ENCODE results near the gene NKG7. TPM values are rescaled to one million over a fixed set of nuclear protein-coding genes. Genes with fewer than 3 reads are reported as not detected.

Gene NKG7
- total RNA-seq, 1 donor from 2014 or later: not detected

- Mint-ChIP-seq H3K4me3 (ENCODE audit: unreplicated experiment) (no peak overlapping the region), H3K9me3 (ENCODE audit: unreplicated experiment) (no peaks in the 10 kb centered on the region), H3K27me3 (ENCODE audit: unreplicated experiment) (peaks cover 7% of the 10 kb centered on the region), H3K36me3 (ENCODE audit: low read depth, unreplicated experiment) (peaks cover under 1% of the 10 kb centered on the region), H3K4me1 (ENCODE audit: unreplicated experiment) (peaks cover 5% of the 10 kb centered on the region), H3K27ac (ENCODE audit: unreplicated experiment) (no peak overlapping the region)
- no peak for DNase-seq (ENCODE audit: low spot score)
- no peak for TF ChIP-seq CTCF (IDR thresholded peaks at IDR 0.05; ENCODE audit: unreplicated experiment)
Observed at GRCh38 chr19:51375504-51376221, 3.2 kb upstream of the NKG7 start.

- Mint-ChIP-seq H3K27ac (ENCODE audit: unreplicated experiment) (no peak overlapping the region), H3K4me1 (ENCODE audit: unreplicated experiment) (peaks cover 9% of the 10 kb centered on the region), H3K9me3 (ENCODE audit: unreplicated experiment) (no peaks in the 10 kb centered on the region), H3K36me3 (ENCODE audit: low read depth, unreplicated experiment) (peaks cover 6% of the 10 kb centered on the region), H3K4me3 (ENCODE audit: unreplicated experiment) (no peak overlapping the region), H3K27me3 (ENCODE audit: unreplicated experiment) (peaks cover 7% of the 10 kb centered on the region)
- TF ChIP-seq CTCF (IDR thresholded peaks at IDR 0.05; ENCODE audit: unreplicated experiment): no peak
- no peak for DNase-seq (ENCODE audit: low spot score)
Observed at GRCh38 chr19:51372021-51372648, 319 bp downstream of the NKG7 start.

GRCh38 chr19:51371186-51371690 is 1.2 kb downstream of the NKG7 start:
- TF ChIP-seq CTCF (IDR thresholded peaks at IDR 0.05; ENCODE audit: unreplicated experiment): no peak
- H3K36me3 Mint-ChIP-seq (ENCODE audit: low read depth, unreplicated experiment): peaks cover 6% of the 10 kb centered on the region
- H3K4me3 Mint-ChIP-seq (ENCODE audit: unreplicated experiment): no peak overlapping the region
- no peaks in the 10 kb centered on the region for H3K9me3 Mint-ChIP-seq (ENCODE audit: unreplicated experiment)
- DNase-seq (ENCODE audit: low spot score): no peak
- H3K27ac Mint-ChIP-seq (ENCODE audit: unreplicated experiment): no peak overlapping the region
- peaks cover 12% of the 10 kb centered on the region for H3K27me3 Mint-ChIP-seq (ENCODE audit: unreplicated experiment)
- H3K4me1 Mint-ChIP-seq (ENCODE audit: unreplicated experiment): peaks cover 13% of the 10 kb centered on the region

GRCh38 chr19:51370230-51370629 is 2.2 kb downstream of the NKG7 start:
- DNase-seq (ENCODE audit: low spot score): no peak
- Mint-ChIP-seq H3K4me1 (ENCODE audit: unreplicated experiment) (peaks cover 18% of the 10 kb centered on the region), H3K27ac (ENCODE audit: unreplicated experiment) (no peak overlapping the region), H3K9me3 (ENCODE audit: unreplicated experiment) (no peaks in the 10 kb centered on the region), H3K4me3 (ENCODE audit: unreplicated experiment) (peak overlapping the region; percentile 59), H3K27me3 (ENCODE audit: unreplicated experiment) (peaks cover 17% of the 10 kb centered on the region), H3K36me3 (ENCODE audit: low read depth, unreplicated experiment) (peaks cover 10% of the 10 kb centered on the region)
- TF ChIP-seq CTCF (IDR thresholded peaks at IDR 0.05; ENCODE audit: unreplicated experiment): no peak
